GM15510 (cell line): Measurements from ENCODE around the gene DGKQ.

Experiments
- POLR2A ChIP-seq: IDR thresholded peaks from 3 replicates; pipeline ENCODE4 v1.6.1; 2011; ENCODE audit warnings: borderline replicate concordance; ENCODE audit not compliant: insufficient read length; ENCODE audit errors: extremely low read depth

The DGKQ gene

GRCh38 chr4:973431-974397 is at the start of gene DGKQ:
TSS of gene DGKQ (minus strand) at chr4:973569. CDS start at chr4:973482, 87 bp downstream.
- TF ChIP-seq POLR2A = peak; percentile 73

GRCh38 chr4:1022739-1023066 is 49.3 kb upstream of the DGKQ start:
- TF ChIP-seq POLR2A = no peak

GRCh38 chr4:1022051-1022738 is 48.8 kb upstream of the DGKQ start:
- no peak for TF ChIP-seq POLR2A

- TF ChIP-seq POLR2A = no peak
Measured at GRCh38 chr4:1021386-1022050, 48.1 kb upstream of the DGKQ start.

GRCh38 chr4:1019729-1020470 is 46.5 kb upstream of the DGKQ start:
- TF ChIP-seq POLR2A = no peak

- no peak for TF ChIP-seq POLR2A
Measured at GRCh38 chr4:1019320-1019719, 46.0 kb upstream of the DGKQ start.

- no peak for TF ChIP-seq POLR2A
Measured at GRCh38 chr4:1018147-1019020, 45.0 kb upstream of the DGKQ start.

GRCh38 chr4:1017706-1018105 is 44.3 kb upstream of the DGKQ start:
- TF ChIP-seq POLR2A = no peak

- no peak for TF ChIP-seq POLR2A
Measured at GRCh38 chr4:1017211-1017610, 43.8 kb upstream of the DGKQ start.

GRCh38 chr4:1015746-1016145 is 42.4 kb upstream of the DGKQ start:
- no peak for TF ChIP-seq POLR2A

GRCh38 chr4:1015179-1015578 is 41.8 kb upstream of the DGKQ start:
- no peak for TF ChIP-seq POLR2A

GRCh38 chr4:1014291-1015167 is 41.2 kb upstream of the DGKQ start:
- TF ChIP-seq POLR2A = no peak

- TF ChIP-seq POLR2A = no peak
Measured at GRCh38 chr4:1013225-1014073, 40.1 kb upstream of the DGKQ start.
